Gastrocnemius medialis (tissue), 4 donors: Measurements from ENCODE around the gene PRR27. TPM values are rescaled to one million over a fixed set of nuclear protein-coding genes. Genes with fewer than 3 reads are reported as not detected.

Experiments used
- ATAC-seq, 2 donors: fragments of 150-250 bp; one replicate each; pipeline ENCODE4 v1.9.1; 2016
- DNase-seq, 2 donors: peaks; one replicate each; pipeline ENCODE4 v3.0.0-alpha.2; 2019
- H3K27ac ChIP-seq, 4 donors: fragments of 200-600 bp; sonication (generic); 1 replicate in 1 of 4; 2 replicates in 3 of 4; pipeline ENCODE4 v1.5.1; 2016 to 2018; ENCODE audit warnings: mild to moderate bottlenecking in 2 of 4, moderate library complexity in 1 of 4
- H3K27me3 ChIP-seq, 3 donors: fragments of 200-600 bp; sonication (generic) in 2 of 3; 1 replicate in 1 of 3; 2 replicates in 2 of 3; pipeline versions ENCODE4 v1.5.1 to v1.6.0; 2016 to 2019; ENCODE audit warnings: mild to moderate bottlenecking in 1 of 3, moderate library complexity in 1 of 3
- H3K36me3 ChIP-seq, 2 donors: fragments of 200-600 bp; sonication (generic) in 1 of 2; one replicate each; pipeline ENCODE4 v1.5.1; 2017 to 2018
- H3K4me1 ChIP-seq, 2 donors: fragments of 200-600 bp; sonication (generic) in 1 of 2; one replicate each; pipeline ENCODE4 v1.5.1; 2016 to 2017; ENCODE audit warnings: mild to moderate bottlenecking in 2 of 2
- H3K4me3 ChIP-seq, 4 donors: fragments of 200-600 bp; sonication (generic) in 3 of 4; 1 replicate in 1 of 4; 2 replicates in 3 of 4; pipeline ENCODE4 v1.5.1; 2016 to 2019; ENCODE audit warnings: mild to moderate bottlenecking in 2 of 4
- H3K9me3 ChIP-seq, 3 donors: fragments of 200-600 bp; sonication (generic) in 2 of 3; 1 replicate in 1 of 3; 2 replicates in 2 of 3; pipeline ENCODE4 v1.5.1; 2016 to 2019
- CTCF ChIP-seq, 5 experiments: fragments of 450-650 bp in 3 of 5; fragments of 200-600 bp in 2 of 5; sonication (generic) in 2 of 5; IDR thresholded peaks in 4 of 5; conservative IDR thresholded peaks in 1 of 5; 1 replicate in 4 of 5; 2 replicates in 1 of 5; pipeline ENCODE4 v1.5.1; 2016 to 2019; ENCODE audit warnings: antibody characterized with exemption in 5 of 5, mild to moderate bottlenecking in 3 of 5, moderate library complexity in 3 of 5
- POLR2A ChIP-seq, 2 donors: fragments of 450-650 bp; IDR thresholded peaks; one replicate each; pipeline ENCODE4 v1.6.1; 2017; ENCODE audit warnings: antibody characterized with exemption in 2 of 2, mild to moderate bottlenecking in 2 of 2, moderate library complexity in 2 of 2
- in situ Hi-C, 4 donors: fragments of 200-750 bp; cut with MboI; loops; one replicate each; pipeline versions ENCODE4 v1.15.0 to v1.8.0; 2017; ENCODE audit warnings: low sequenced_read_pairs in 4 of 4
- intact Hi-C: fragments of 100-400 bp; cut with DNase I; formaldehyde crosslinking; loops from one replicate; pipeline ENCODE4 v1.15.1; 2023; ENCODE audit warnings: low total_unique reads
- total RNA-seq, 4 donors: library from RNA; depleted of rRNA; stranded (reverse); fragments of >200 nt; gene quantifications; one replicate each; pipeline versions ENCODE4 v1.1.0 to v1.2.3, GENCODE V29; 2016

The PRR27 gene
- total RNA-seq, 4 donors from 2014 or later, result not detected

- Histone ChIP-seq H3K36me3 (no peaks in the 10 kb centered on the region), H3K4me1 (no peaks in the 10 kb centered on the region), H3K27me3 (no peaks in the 10 kb centered on the region), H3K27ac (no peak overlapping the region), H3K4me3 (no peak overlapping the region), H3K9me3 (no peaks in the 10 kb centered on the region)
- ATAC-seq (no peak), DNase-seq (no peak)
- in situ Hi-C loops (no loop called here), intact Hi-C loops (no loop called here)
- TF ChIP-seq CTCF (IDR thresholded peaks at IDR 0.05 in 4 of 5, conservative IDR thresholded peaks at IDR 0.05 in 1 of 5) (no peak), POLR2A (IDR thresholded peaks at IDR 0.05) (no peak)
Measured at GRCh38 chr4:70133473-70133872, 20.6 kb upstream of the PRR27 start.

- no peaks in the 10 kb centered on the region for H3K4me1 ChIP-seq
- H3K36me3 ChIP-seq, result no peaks in the 10 kb centered on the region
- TF ChIP-seq CTCF (IDR thresholded peaks at IDR 0.05 in 4 of 5, conservative IDR thresholded peaks at IDR 0.05 in 1 of 5) (no peak), POLR2A (IDR thresholded peaks at IDR 0.05) (no peak)
- H3K27me3 ChIP-seq, result no peaks in the 10 kb centered on the region
- ATAC-seq (no peak), DNase-seq (no peak)
- in situ Hi-C loops, result no loop called here
- no peak overlapping the region for H3K27ac ChIP-seq
- intact Hi-C loops, result no loop called here
- no peak overlapping the region for H3K4me3 ChIP-seq
- H3K9me3 ChIP-seq, result no peaks in the 10 kb centered on the region
Measured at GRCh38 chr4:70138751-70139150, 15.3 kb upstream of the PRR27 start.

GRCh38 chr4:70151271-70151670 is 2.8 kb upstream of the PRR27 start:
- Histone ChIP-seq H3K36me3 (no peaks in the 10 kb centered on the region), H3K4me3 (no peak overlapping the region), H3K4me1 (no peaks in the 10 kb centered on the region), H3K27ac (no peak overlapping the region), H3K9me3 (no peaks in the 10 kb centered on the region), H3K27me3 (no peaks in the 10 kb centered on the region)
- in situ Hi-C loops (no loop called here), intact Hi-C loops (no loop called here)
- DNase-seq (no peak), ATAC-seq (no peak)
- TF ChIP-seq POLR2A (IDR thresholded peaks at IDR 0.05), result no peak
- TF ChIP-seq CTCF (IDR thresholded peaks at IDR 0.05 in 4 of 5, conservative IDR thresholded peaks at IDR 0.05 in 1 of 5), result no peak

- TF ChIP-seq CTCF (IDR thresholded peaks at IDR 0.05 in 4 of 5, conservative IDR thresholded peaks at IDR 0.05 in 1 of 5), result no peak
- no peak for TF ChIP-seq POLR2A (IDR thresholded peaks at IDR 0.05)
- ATAC-seq, result no peak
- no peak overlapping the region for H3K4me3 ChIP-seq
Measured at GRCh38 chr4:70152088-70152487, 1.9 kb upstream of the PRR27 start.

GRCh38 chr4:70158576-70158975 is 4.5 kb downstream of the PRR27 start:
- DNase-seq (no peak), ATAC-seq (no peak)
- no peak for TF ChIP-seq POLR2A (IDR thresholded peaks at IDR 0.05)
- no peak for TF ChIP-seq CTCF (IDR thresholded peaks at IDR 0.05 in 4 of 5, conservative IDR thresholded peaks at IDR 0.05 in 1 of 5)
- no peaks in the 10 kb centered on the region for H3K9me3 ChIP-seq
- intact Hi-C loops, result no loop called here
- in situ Hi-C loops, result no loop called here
- H3K4me1 ChIP-seq, result no peaks in the 10 kb centered on the region
- no peak overlapping the region for H3K27ac ChIP-seq
- H3K27me3 ChIP-seq, result no peaks in the 10 kb centered on the region
- no peak overlapping the region for H3K4me3 ChIP-seq
- no peaks in the 10 kb centered on the region for H3K36me3 ChIP-seq

More at GRCh38 chr4:70152088-70152487, 1.9 kb upstream of the PRR27 start:
- H3K27me3 ChIP-seq, result no peaks in the 10 kb centered on the region
- in situ Hi-C loops (no loop called here), intact Hi-C loops (no loop called here)
- H3K36me3 ChIP-seq, result no peaks in the 10 kb centered on the region
- no peak for DNase-seq
- no peaks in the 10 kb centered on the region for H3K9me3 ChIP-seq
- H3K27ac ChIP-seq, result no peak overlapping the region
- no peaks in the 10 kb centered on the region for H3K4me1 ChIP-seq
